Measurements from ENCODE around the gene SLC25A25.
"Not testable (repeated sequence)": the region's sequence is repeated elsewhere in the genome, so short reads cannot be mapped to it uniquely, and the experiment has no call there.

DNA sequence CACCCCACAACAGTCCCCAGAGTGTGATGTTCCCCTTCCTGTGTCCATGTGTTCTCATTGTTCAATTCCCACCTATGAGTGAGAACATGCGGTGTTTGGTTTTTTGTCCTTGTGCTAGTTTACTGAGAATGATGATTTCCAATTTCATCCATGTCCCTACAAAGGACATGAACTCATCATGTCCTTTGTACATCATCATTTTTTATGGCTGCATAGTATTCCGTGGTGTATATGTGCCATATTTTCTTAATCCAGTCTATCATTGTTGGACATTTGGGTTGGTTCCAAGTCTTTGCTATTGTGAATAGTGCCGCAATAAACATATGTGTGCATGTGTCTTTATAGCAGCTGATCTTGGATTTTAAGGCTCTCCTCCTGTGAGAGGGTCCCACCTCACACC is 27.2 kb upstream of the SLC25A25 start:
- not testable (repeated sequence) for TF ChIP-seq CTCF, POLR2A (IDR thresholded peaks at IDR 0.05)
